GM19240 (cell line): ENCODE measurements around the gene ANXA8L1.
"Not testable (repeated sequence)": the region's sequence is repeated elsewhere in the genome, so short reads cannot be mapped to it uniquely, and the experiment has no call there.

ENCODE experiments used
- DNase-seq: peaks from one replicate; pipeline ENCODE4 v3.0.0; 2011; ENCODE audit warnings: low spot score; ENCODE audit not compliant: insufficient read length

Gene ANXA8L1, protein sequence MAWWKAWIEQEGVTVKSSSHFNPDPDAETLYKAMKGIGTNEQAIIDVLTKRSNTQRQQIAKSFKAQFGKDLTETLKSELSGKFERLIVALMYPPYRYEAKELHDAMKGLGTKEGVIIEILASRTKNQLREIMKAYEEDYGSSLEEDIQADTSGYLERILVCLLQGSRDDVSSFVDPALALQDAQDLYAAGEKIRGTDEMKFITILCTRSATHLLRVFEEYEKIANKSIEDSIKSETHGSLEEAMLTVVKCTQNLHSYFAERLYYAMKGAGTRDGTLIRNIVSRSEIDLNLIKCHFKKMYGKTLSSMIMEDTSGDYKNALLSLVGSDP

DNA sequence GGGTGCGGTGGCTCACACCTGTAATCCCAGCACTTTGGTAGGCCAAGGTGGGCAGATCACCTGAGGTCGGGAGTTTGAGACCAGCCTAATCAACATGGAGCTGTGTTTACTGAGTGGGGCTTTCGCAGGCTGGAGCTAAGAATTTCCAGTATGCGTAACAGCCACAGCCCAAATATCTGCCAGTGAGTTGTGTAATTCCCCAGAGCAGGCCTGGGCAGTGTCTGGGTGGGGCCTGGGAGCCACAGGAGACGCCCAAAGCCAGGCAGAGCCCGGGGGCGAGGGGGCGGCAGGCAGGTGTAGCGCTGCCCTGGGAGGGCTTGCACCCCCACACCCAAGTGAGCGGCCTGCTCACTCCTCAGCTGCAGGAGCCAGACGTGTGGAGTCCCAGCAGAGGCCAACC is at the start of gene ANXA8L1:
TSS of gene ANXA8L1 (plus strand) at position 371 of the 400 bp plus-strand sequence. CDS start 76 bp downstream, outside the sequence.
- DNase-seq, result not testable (repeated sequence)

DNA sequence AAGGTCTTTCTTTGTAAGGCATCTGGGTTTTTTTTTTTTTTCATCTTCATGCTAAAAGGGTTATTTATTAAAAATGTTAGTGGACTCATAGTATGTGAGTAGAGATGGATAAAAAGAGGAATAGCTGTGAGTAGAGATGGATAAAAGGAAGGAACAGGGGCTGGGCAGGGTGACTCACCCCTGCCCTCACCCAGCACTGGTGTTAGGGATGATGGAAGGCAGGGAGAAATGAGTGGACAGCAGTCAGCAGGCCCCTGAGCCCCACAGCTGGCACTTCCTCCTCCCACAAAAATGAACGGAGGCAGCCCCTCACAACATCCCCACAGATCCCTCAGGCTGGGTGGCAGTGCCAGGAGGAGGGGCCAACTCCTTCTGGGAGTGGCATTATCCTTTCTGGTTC is 49.5 kb upstream of the ANXA8L1 start:
- DNase-seq, result no peak

DNA sequence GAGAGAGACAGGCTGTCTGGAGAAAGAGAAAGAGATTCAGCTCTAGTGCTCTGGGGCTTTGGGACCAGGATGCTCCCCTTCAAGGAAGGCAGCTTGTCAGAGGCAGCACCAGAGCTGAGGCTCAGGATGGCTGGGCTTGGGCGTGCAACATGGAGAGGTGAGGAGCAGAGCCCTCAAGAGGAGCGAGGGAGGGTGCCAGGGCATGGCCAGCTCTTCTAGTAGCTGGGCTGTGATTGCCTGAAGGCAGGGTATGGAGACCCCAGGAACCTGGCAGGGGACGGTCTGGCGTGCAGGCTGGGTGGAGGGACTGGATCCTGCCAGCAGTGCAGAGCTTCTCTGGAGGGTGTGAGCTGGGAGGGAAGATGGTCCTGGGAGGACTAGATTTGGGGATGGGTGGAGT is 48.6 kb upstream of the ANXA8L1 start:
- no peak for DNase-seq

DNA sequence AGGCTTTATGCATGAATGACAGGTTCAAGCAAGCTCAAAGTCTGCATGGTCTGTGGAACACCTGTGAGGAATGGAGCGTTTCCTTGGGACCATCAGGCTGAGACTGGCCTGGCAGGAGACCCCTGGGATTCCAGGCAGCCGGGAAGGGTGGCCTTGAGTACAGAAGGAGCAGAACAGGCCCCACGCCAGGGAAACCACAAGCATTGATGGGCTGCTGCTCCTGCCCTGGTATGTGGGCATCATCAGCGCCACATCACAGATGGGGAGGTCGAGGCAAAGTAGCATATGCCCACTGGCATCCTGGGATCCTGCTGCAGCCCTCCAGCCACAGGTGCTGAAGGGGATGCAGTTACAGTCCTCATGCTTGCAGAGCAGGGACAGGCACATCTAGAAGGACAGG is 47.9 kb upstream of the ANXA8L1 start:
- no peak for DNase-seq

DNA sequence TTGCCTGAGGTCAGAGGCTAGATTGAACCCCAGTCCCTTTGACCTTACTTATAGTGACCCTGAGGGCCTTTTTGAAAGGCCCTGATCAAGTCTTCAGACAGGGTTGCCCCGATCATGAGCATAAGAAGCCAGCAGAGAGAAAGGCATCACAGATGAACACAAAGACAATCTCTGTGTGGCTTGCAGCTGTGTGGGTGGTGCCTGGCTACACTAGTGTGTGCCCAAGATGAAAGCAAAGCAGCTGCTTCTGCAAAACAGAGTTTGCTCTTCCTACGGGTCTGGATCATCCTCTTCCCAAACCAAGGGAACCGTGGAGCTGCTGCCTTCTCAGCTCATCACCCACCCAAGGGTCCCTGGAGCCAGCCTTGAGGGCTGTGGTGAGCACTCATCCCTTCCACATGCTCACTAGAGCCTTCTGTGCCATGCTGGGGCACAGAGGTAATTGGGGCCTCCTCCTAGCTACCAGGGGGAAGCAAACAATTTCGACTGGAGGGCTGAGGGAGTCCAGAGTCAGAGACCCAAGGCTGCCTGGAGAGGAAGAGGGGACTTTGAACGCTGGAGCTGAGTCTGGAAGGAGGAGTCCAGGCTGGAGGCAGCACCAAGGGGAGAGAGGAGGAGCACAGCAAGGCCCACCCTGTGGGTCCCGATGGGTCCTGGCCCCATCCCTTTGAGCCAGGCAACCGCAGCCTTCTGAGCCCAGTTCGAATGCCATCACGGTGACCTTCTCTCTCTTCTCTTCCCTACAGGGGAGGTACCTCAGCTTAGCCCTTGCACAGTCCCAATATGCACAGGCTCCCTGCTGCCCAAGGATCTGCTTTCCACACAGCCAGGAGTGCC is 46.5 kb upstream of the ANXA8L1 start:
- no peak for DNase-seq

DNA sequence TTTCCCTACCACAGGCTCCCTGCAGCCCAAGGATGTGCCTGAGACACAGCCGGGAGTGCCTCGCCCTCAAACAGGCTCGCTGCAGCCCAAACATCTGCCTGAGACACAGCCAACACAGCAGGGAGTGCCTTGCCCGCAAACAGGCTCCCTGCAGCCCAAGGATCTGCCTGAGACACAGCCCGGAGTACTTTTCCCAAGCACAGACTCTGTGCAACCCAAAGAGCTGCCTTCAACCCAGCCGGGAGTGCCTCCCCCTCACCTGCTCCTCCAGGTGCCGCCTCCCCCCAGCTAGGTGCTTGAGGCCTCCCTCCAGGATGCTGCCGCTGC is 45.9 kb upstream of the ANXA8L1 start:
- no peak for DNase-seq

DNA sequence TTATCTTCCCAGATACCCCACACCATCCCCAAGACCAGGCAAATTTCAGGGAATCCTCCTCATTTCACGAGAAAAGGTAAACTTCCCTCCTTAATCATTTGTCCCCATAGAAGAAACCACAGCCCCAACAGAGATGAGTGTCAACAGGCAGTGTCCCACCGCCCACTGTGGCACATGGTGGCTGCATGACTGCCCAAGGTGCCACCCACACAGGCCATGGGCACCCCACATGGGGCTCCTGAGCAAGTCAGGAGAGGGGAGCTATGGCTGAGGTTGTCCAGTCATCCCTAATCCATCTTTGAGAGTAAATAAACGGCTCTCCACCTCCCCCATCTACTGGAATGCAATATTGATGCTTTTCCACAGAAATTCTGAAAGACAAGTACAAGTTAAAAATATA is 44.7 kb upstream of the ANXA8L1 start:
- DNase-seq, result no peak

DNA sequence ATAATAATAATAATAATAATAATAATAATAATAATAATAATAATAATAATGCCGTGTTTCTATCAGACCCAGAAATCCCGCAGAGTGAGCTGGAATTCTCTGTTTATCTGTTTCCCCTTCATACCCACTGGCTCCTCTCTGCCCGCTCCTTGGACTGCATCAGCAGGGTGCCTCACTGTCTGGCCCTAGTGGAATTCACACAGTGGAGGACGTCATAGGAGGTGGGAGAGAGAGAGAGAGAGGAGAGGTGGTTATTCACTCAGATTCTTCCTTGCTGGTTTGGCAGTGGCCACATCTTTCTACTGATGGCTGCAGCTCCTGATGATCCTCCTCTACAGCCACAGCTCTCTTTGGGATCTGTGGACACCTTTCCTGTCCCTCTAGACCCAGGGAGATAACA is 10.1 kb upstream of the ANXA8L1 start:
- not testable (repeated sequence) for DNase-seq

DNA sequence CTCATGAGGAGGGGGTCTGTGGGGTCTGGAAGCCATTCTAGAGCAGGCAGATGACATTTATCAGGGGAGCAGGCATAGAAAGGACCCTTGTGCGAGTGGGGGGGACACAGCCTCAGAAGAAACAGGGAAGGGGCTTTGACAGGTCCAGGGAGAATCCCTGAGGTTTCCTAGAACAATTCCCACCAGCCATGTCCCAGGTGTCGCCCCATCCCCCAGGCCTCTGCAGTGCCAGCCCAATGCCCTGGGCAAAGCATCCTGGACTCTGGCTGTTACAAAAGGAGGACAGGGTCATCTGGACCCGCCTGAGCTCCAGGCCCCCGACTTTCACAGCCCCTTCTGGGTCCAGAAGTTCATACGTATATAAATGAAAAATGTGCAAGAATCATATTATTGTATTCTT is 8.4 kb upstream of the ANXA8L1 start:
- DNase-seq, result not testable (repeated sequence)

DNA sequence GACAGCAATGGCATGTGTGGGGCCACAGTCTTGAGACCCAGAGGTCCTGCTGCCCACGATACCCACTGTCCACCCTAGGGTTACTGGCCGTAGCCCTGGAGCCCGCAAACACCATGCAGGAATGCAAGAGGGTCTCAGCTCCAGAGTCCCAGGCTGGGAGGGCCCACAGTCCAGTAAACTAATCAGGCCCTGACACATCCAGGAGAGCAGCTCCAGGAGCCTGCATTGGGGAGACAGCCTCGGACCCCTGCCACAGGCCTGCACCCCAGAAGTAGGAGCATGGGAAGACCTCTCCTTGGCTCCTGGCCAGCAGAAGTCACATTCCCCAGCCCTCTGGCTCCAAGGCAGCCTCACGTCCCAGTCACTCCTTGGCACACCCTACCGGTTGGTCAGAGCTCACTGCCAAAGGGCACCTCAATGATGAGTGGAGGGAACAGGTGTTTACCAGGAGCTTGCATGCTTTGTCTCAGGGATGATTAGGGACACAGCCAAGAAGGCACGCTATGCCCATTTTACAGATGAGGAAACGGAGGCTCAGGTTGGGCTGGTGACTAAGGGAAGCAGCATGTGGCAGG is 7.8 kb upstream of the ANXA8L1 start:
- DNase-seq, result not testable (repeated sequence)

DNA sequence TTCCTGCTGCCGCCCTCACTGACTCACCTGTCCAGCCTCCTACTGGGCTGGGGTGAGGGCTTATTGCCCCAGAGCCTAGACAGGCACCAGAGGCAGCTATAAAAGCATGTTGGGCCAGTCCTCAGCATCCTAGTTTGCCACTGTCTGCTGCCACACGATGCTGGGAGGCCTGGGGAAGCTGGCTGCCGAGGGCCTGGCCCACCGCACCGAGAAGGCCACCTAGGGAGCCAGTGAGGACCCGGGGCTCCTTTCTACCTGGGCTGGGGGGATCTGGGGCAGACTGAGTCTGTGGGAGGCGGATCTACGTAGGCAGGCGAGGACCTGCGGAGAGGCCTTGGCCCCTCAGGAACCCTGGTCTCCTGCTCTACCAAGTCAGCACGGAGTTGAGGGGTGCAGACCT is 6.6 kb upstream of the ANXA8L1 start:
- DNase-seq, result not testable (repeated sequence)

DNA sequence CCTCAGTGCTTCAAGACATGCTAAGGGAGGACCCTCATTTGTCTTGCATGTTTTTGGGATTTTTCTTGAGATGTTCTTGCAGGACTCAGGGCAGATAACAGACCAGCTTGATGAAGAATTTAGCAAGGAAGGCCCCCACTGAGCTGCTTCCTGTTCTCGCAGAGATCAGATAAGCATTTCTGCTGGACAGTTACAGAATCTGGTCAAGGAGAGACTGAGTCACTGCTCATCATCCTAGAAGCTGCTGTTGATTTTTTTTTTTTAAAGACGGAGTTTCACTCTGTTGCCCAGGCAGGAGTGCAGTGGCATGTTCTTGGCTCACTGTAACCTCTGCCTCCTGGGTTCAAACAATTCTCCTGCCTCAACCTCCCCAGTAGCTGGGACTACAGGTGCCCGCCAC is 1.2 kb upstream of the ANXA8L1 start:
- not testable (repeated sequence) for DNase-seq

DNA sequence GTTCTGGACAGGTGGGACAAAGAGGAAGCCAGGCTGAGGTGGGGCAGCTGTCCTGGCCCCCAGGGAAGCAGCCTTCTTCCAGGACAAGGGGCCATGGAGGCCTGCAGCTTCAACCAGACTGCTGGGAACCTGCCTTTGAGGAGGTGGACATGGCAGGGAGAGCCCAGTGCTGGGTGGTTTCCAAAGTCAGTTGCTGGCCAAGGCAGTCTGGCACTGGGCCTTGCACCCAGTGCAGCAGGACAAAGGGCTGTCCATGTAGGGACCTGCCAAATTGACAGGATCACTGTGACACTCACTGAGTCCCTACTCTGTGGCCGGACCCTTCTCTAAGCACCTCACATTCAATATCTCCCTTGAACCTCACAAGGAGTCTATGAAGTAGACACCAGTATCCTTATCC is 1.4 kb downstream of the ANXA8L1 start:
- DNase-seq, result not testable (repeated sequence)

DNA sequence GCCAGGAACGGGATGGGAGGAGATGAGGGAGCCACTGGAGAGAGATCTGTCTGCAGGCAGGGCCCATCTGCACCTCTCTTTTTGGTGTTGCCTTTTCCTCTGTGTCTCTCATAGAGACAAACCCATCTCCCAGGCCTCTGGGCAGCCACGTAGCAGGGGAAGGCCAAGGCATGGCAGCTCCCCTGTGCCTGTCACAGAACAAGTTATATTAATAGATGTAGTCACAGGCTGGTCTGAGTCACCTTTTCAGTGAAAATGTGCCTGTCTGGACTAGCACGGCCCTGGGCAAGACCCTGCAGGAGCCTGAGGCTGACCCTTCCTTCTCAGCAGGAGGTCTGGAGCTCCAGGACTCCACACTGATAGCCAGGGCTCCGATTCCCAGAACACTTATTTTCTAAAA is 2.1 kb downstream of the ANXA8L1 start:
- not testable (repeated sequence) for DNase-seq

DNA sequence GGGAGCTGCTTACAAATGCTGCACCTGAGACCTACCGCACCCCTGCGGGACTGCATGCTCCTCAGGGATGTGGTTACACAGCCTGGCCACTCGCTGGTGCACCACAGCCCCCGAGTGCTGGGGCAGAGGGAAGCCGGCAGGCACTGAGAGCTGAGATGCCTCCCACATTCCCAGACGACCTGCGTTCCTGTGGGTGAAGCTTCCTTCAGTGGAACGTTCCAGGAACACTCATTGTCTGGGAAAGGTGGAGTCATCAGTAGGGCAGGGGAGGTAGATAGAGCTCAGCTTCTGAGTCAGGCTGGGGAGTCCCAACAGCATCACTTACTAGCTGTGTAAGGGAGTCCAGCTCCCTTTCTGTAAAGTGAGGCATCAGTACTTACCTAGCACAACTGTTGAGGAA is 2.5 kb downstream of the ANXA8L1 start:
- not testable (repeated sequence) for DNase-seq

DNA sequence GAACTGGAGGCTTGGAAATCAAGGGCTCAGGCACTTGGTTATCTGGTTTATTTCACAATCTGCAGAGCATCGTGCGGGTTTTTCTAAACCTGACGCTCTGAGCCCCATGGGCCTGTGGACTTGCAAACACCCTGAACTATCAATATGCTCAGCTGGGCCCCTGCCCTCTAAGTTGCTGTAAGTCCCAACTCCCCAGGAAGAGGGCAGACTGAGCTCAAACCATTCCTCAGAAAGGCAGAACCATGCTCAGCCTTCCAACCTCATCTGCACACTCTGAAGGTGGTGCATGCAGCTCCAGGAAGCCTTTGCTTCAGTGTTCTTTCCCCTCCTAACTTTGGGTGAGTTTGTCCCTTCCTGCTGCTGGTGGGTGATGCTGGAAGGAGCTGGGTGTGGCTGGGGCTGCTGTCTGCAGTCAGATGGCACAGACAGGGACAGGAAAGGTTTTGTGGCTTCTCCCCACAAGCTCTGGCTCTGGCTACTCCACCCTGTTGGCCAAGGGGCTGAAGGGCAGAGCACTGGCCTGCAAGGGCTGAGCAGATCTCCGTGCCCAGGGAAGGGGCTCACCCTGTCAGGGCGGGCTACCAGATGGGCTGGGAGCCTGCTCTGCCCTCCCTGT is 3.8 kb downstream of the ANXA8L1 start:
- DNase-seq, result not testable (repeated sequence)

DNA sequence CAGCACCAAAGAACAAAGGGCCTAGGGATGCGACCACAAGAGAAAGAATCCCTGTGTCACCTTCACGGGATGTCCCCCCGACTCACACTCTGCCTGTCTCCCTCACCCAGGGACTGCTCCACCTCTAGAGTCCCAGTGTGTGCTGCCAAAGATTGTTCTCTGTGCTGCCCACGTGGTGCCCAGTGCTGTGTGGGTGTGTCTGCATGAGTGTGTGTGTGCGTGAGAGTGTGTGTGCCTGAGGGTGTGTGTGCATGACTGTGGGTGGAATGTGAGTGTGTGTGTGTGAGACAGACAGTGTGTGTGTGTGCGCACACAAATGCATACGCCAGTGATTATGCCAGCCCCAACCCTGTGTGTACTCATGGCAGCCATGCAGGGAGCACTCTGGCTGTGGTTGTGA is 10.3 kb downstream of the ANXA8L1 start:
- not testable (repeated sequence) for DNase-seq

DNA sequence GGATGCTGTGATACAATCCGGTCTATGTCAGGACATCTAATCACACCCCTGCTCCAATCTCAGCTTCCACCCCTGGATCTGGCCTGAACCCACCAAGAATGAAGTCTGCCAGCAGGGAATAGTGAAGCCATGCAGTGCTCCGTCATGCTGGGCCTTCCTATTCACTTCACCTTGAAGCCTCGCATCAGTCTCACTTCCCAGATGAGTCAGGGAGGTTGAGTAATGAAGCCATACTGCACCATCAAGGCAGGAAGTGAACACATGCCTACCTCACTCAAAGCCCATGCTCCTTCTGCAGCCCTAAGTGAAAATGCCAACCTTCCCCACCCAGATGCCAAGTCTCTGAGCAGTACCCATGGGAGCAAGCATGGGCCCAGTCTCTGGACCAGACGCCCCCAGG is 11.1 kb downstream of the ANXA8L1 start:
- DNase-seq, result not testable (repeated sequence)

DNA sequence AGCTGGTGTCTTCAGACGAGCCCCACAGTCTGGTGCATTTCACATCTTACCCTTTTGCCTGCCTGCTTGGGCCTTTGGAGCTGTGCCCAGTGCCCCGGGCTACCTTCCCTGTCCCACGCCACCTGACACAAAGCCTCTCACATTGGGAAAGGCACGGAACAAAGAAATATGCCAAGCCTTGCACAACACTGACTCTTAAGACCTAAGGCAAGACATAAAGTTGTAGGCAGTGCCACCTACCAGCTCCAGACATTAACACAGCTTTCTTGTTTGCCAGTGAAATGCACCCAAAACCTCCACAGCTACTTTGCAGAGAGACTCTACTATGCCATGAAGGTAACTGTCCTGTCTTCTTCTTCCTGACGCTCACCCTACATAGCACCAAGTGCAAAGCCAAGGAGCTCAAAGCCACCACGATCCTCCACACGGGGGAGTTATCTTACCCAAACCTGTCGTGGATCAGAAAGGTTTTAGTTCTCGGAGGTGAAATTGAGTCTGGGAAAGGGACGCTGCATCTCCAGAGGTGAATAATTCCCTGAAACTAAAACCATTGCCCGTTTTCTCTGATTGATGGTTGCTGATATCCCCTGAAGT is 11.8 kb downstream of the ANXA8L1 start:
- DNase-seq, result not testable (repeated sequence)

DNA sequence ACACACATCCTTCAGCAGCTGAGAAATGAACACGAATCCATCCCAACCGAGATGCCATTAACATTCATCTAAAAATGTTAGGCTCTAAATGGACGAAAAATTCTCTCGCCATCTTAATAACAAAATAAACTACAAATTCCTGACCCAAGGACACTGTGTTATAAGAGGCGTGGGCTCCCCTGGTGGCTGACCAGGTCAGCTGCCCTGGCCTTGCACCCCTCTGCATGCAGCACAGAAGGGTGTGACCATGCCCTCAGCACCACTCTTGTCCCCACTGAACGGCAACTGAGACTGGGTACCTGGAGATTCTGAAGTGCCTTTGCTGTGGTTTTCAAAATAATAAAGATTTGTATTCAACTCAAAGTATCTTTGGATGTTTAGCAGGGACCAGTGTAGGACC is 15.8 kb downstream of the ANXA8L1 start:
- not testable (repeated sequence) for DNase-seq
